ENCODE results near the gene SUPT6H. TPM values are rescaled to one million over a fixed set of nuclear protein-coding genes. Genes with fewer than 3 reads are reported as not detected.

SUPT6H gene
- total RNA-seq, 4 donors from 2014 or later = 50.8 to 167 (median 61.6) TPM

- H3K27me3 ChIP-seq = no peaks in the 10 kb centered on the region
- in situ Hi-C loops (cut with MboI; ENCODE audit: low pct_ligation_motif_present in 1 of 4, low pct_unique_long_range_greater_than_20kb in 1 of 4, low sequenced_read_pairs in 3 of 4) = no loop called here
- intact Hi-C loops (cut with DNase I; ENCODE audit: low total_unique reads) = no loop called here
- 83 to 89% methylated on average over 1 to 14 of the region's 14 CpGs for WGBS, 2 donors (ENCODE audit: low coverage in 1 of 2)
- no peak for DNase-seq
- TF ChIP-seq POLR2AphosphoS5 (IDR thresholded peaks at IDR 0.05) = no peak
- H3K4me1 ChIP-seq = peaks cover 0 to 7% (median 3%) of the 10 kb centered on the region in 4 donors
- H3K4me3 ChIP-seq = no peak overlapping the region
- H3K9me3 ChIP-seq = no peaks in the 10 kb centered on the region
- no peak overlapping the region for H3K27ac ChIP-seq
- peaks cover 0 to 42% (median 6%) of the 10 kb centered on the region in 4 donors for H3K36me3 ChIP-seq
Observed at GRCh38 chr17:28704219-28704858, 42.3 kb downstream of the SUPT6H start.

- intact Hi-C loops (cut with DNase I; ENCODE audit: low total_unique reads) = no loop called here
- Histone ChIP-seq H3K27me3 (no peaks in the 10 kb centered on the region), H3K9me3 (no peaks in the 10 kb centered on the region), H3K27ac (no peak overlapping the region), H3K4me1 (peaks cover 0 to 15% (median 7%) of the 10 kb centered on the region in 4 donors), H3K4me3 (no peak overlapping the region), H3K36me3 (peaks cover 0 to 34% (median 6%) of the 10 kb centered on the region in 4 donors)
- TF ChIP-seq POLR2A (IDR thresholded peaks at IDR 0.05) = no peak
- no peak for TF ChIP-seq EP300 (IDR thresholded peaks at IDR 0.05; ENCODE audit: low read depth)
- TF ChIP-seq POLR2AphosphoS5 (IDR thresholded peaks at IDR 0.05) = no peak
- no peak for TF ChIP-seq CTCF (IDR thresholded peaks at IDR 0.05)
- in situ Hi-C loops (cut with MboI; ENCODE audit: low pct_ligation_motif_present in 1 of 4, low pct_unique_long_range_greater_than_20kb in 1 of 4, low sequenced_read_pairs in 3 of 4) = no loop called here
- WGBS, 2 donors (ENCODE audit: low coverage in 1 of 2) = 84% methylated on average over 5 of the region's 5 CpGs; no CpG with 5 or more reads in 1 of the 2 donors
- no peak for DNase-seq
Observed at GRCh38 chr17:28705074-28705659, 43.2 kb downstream of the SUPT6H start.

GRCh38 chr17:28705728-28706334, 43.8 kb downstream of the SUPT6H start:
- Histone ChIP-seq H3K27me3 (no peaks in the 10 kb centered on the region), H3K36me3 (peaks cover 0 to 27% (median 6%) of the 10 kb centered on the region in 4 donors), H3K4me1 (peaks cover 0 to 22% (median 9%) of the 10 kb centered on the region in 4 donors), H3K4me3 (no peak overlapping the region), H3K27ac (no peak overlapping the region), H3K9me3 (no peaks in the 10 kb centered on the region)
- DNase-seq = no peak
- in situ Hi-C loops (cut with MboI; ENCODE audit: low pct_ligation_motif_present in 1 of 4, low pct_unique_long_range_greater_than_20kb in 1 of 4, low sequenced_read_pairs in 3 of 4) = no loop called here
- no peak for TF ChIP-seq CTCF (IDR thresholded peaks at IDR 0.05)
- no peak for TF ChIP-seq POLR2A (IDR thresholded peaks at IDR 0.05)
- TF ChIP-seq EP300 (IDR thresholded peaks at IDR 0.05; ENCODE audit: low read depth) = no peak
- TF ChIP-seq POLR2AphosphoS5 (IDR thresholded peaks at IDR 0.05) = no peak
- WGBS, 2 donors (ENCODE audit: low coverage in 1 of 2) = 81 to 100% methylated on average over 1 to 10 of the region's 10 CpGs
- intact Hi-C loops (cut with DNase I; ENCODE audit: low total_unique reads) = no loop called here

GRCh38 chr17:28706471-28707338, 44.7 kb downstream of the SUPT6H start:
- Histone ChIP-seq H3K9me3 (no peaks in the 10 kb centered on the region), H3K4me3 (no peak overlapping the region), H3K27me3 (no peaks in the 10 kb centered on the region), H3K4me1 (peaks cover 0 to 28% (median 13%) of the 10 kb centered on the region in 4 donors), H3K27ac (no peak overlapping the region), H3K36me3 (peaks cover 0 to 18% (median 2%) of the 10 kb centered on the region in 4 donors)
- WGBS, 2 donors (ENCODE audit: low coverage in 1 of 2) = 59 to 66% methylated on average over 4 to 6 of the region's 7 CpGs
- intact Hi-C loops (cut with DNase I; ENCODE audit: low total_unique reads) (no loop called here), in situ Hi-C loops (cut with MboI; ENCODE audit: low pct_ligation_motif_present in 1 of 4, low pct_unique_long_range_greater_than_20kb in 1 of 4, low sequenced_read_pairs in 3 of 4) (no loop called here)
- TF ChIP-seq POLR2A (IDR thresholded peaks at IDR 0.05) (no peak), EP300 (IDR thresholded peaks at IDR 0.05; ENCODE audit: low read depth) (no peak), POLR2AphosphoS5 (IDR thresholded peaks at IDR 0.05) (no peak), CTCF (IDR thresholded peaks at IDR 0.05) (no peak)
- DNase-seq = no peak

All from transverse colon (tissue), 4 donors.